Heart left ventricle (tissue), 13 donors: ENCODE results near the gene RNF40.

ENCODE experiments used
- POLR2A ChIP-seq, 2 donors: fragments of 450-650 bp; IDR thresholded peaks; one replicate each; pipeline ENCODE4 v1.6.1; 2017; ENCODE audit warnings: antibody characterized with exemption in 2 of 2, mild to moderate bottlenecking in 2 of 2, moderate library complexity in 2 of 2
- TF ChIP-seq, protein P1 (sequence below), 12 donors: fragments of 200-600 bp; sonication (generic) in 4 of 12; IDR thresholded peaks; one replicate each; pipeline versions ENCODE4 v1.5.0 to v1.8.0; 2018 to 2022; ENCODE audit warnings: antibody characterized with exemption in 12 of 12, mild to moderate bottlenecking in 5 of 12
- donor health status: ischemic (EF 13 %, LVEDD 7.1; RV severe dilation, severe dysfunction).
- donor health status: DM: no; HTN: yes; CAD: no.
- donor health status: DM: no; HTN: no; CAD: no.
- donor health status: ischemic (EF 25% LVEDD 6.9; RV normal size, moderate dysfunction).
- donor health status: ischemic (EF 25% LVEDD 5.7; RV mildly dilated, moderate dysfunction).
- donor health status: ischemic (EF 35%, LVEDD 5.7; RV mildly dilated, moderate dysfunction).
- donor health status: nonischemic (EF 11% LVEDD 7.7; RV severe dilation, severe dysfunction).
- donor health status: DM: yes; HTN: yes; CAD: no.
- donor health status: PGD.
- donor health status: ischemic (EF 29% LVEDD 5.4; RV normal size, mild dysfunction).
- donor health status: nonischemic (EF 23%, LVEDD 6.1; RV moderate dilation, normal function).

DNA sequence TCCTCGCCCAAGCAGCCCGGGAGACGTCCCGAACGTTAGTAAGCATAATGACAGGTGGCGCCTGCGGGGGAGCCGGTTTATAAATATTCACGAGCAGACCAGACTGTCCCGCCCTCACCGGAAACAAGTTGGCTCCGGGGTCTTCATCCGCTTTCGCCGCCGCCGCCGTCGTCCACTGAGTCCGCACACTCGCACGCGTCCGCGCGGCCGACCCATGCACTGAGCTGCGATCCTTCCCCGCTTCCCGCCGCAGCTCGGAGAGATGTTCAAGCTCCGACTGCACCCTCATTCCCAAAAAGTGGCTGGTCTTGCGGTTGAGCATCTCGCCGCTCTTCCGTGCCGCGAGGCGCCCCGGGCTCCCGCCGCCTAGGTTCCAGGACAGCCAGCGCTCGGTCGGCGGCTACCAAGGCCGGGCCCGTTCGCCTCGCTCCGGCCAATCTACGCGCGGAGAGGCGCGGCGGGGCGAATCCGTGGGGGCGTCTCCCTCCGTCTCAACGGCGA lies 645 bp upstream of the RNF40 start:
- TF ChIP-seq POLR2A (IDR thresholded peaks at IDR 0.05), result no peak
- TF ChIP-seq, protein P1, sequence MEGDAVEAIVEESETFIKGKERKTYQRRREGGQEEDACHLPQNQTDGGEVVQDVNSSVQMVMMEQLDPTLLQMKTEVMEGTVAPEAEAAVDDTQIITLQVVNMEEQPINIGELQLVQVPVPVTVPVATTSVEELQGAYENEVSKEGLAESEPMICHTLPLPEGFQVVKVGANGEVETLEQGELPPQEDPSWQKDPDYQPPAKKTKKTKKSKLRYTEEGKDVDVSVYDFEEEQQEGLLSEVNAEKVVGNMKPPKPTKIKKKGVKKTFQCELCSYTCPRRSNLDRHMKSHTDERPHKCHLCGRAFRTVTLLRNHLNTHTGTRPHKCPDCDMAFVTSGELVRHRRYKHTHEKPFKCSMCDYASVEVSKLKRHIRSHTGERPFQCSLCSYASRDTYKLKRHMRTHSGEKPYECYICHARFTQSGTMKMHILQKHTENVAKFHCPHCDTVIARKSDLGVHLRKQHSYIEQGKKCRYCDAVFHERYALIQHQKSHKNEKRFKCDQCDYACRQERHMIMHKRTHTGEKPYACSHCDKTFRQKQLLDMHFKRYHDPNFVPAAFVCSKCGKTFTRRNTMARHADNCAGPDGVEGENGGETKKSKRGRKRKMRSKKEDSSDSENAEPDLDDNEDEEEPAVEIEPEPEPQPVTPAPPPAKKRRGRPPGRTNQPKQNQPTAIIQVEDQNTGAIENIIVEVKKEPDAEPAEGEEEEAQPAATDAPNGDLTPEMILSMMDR (IDR thresholded peaks at IDR 0.05), result no peak
